Heart left ventricle (tissue), 13 donors: ENCODE measurements around the gene SMIM32.

Source experiments
- POLR2A ChIP-seq, 2 donors: fragments of 450-650 bp; IDR thresholded peaks; one replicate each; pipeline ENCODE4 v1.6.1; 2017; ENCODE audit warnings: antibody characterized with exemption in 2 of 2, mild to moderate bottlenecking in 2 of 2, moderate library complexity in 2 of 2
- TF ChIP-seq, protein P1 (sequence below), 12 donors: fragments of 200-600 bp; sonication (generic) in 4 of 12; IDR thresholded peaks; one replicate each; pipeline versions ENCODE4 v1.5.0 to v1.8.0; 2018 to 2022; ENCODE audit warnings: antibody characterized with exemption in 12 of 12, mild to moderate bottlenecking in 5 of 12
- donor health status: ischemic (EF 13 %, LVEDD 7.1; RV severe dilation, severe dysfunction).
- donor health status: DM: no; HTN: yes; CAD: no.
- donor health status: DM: no; HTN: no; CAD: no.
- donor health status: ischemic (EF 25% LVEDD 6.9; RV normal size, moderate dysfunction).
- donor health status: ischemic (EF 25% LVEDD 5.7; RV mildly dilated, moderate dysfunction).
- donor health status: ischemic (EF 35%, LVEDD 5.7; RV mildly dilated, moderate dysfunction).
- donor health status: nonischemic (EF 11% LVEDD 7.7; RV severe dilation, severe dysfunction).
- donor health status: DM: yes; HTN: yes; CAD: no.
- donor health status: PGD.
- donor health status: ischemic (EF 29% LVEDD 5.4; RV normal size, mild dysfunction).
- donor health status: nonischemic (EF 23%, LVEDD 6.1; RV moderate dilation, normal function).

DNA sequence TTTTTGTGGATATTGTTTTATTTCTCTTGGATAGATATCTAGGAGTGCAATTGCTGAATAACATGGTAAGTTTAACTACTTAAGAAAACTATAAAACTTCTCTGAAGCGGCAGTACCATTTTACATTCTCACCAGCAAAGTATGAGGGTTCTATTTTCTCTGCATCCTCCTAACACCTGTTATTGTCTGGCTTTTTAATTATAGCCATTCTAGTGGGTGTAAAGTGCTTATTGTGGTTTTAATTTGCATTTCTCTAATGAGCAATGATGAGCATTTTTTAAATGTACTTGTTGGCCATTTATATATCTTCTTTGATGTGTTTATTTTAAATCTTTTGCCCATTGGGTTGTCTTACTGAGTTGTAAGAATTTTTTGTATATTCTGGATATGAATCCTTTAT lies 28.7 kb downstream of the SMIM32 start:
- TF ChIP-seq, protein P1, sequence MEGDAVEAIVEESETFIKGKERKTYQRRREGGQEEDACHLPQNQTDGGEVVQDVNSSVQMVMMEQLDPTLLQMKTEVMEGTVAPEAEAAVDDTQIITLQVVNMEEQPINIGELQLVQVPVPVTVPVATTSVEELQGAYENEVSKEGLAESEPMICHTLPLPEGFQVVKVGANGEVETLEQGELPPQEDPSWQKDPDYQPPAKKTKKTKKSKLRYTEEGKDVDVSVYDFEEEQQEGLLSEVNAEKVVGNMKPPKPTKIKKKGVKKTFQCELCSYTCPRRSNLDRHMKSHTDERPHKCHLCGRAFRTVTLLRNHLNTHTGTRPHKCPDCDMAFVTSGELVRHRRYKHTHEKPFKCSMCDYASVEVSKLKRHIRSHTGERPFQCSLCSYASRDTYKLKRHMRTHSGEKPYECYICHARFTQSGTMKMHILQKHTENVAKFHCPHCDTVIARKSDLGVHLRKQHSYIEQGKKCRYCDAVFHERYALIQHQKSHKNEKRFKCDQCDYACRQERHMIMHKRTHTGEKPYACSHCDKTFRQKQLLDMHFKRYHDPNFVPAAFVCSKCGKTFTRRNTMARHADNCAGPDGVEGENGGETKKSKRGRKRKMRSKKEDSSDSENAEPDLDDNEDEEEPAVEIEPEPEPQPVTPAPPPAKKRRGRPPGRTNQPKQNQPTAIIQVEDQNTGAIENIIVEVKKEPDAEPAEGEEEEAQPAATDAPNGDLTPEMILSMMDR (IDR thresholded peaks at IDR 0.05), result no peak
- no peak for TF ChIP-seq POLR2A (IDR thresholded peaks at IDR 0.05)
